HepG2 (cell line): ENCODE results near the gene TCF7L2. TPM values are rescaled to one million over a fixed set of nuclear protein-coding genes. Genes with fewer than 3 reads are reported as not detected.

Experiments
- CBX5 ChIP-seq: sonication (generic); formaldehyde crosslinking; IDR thresholded peaks from 2 replicates; pipeline ENCODE4 v1.4.0; 2020; ENCODE audit warnings: missing genetic modification reagents, borderline replicate concordance
- ZBTB46 ChIP-seq: sonication (generic); formaldehyde crosslinking; IDR thresholded peaks from 2 replicates; pipeline ENCODE4 v1.4.0; 2020; ENCODE audit warnings: mild to moderate bottlenecking, missing genetic modification reagents, borderline replicate concordance
- ZNF646 ChIP-seq: sonication (generic); formaldehyde crosslinking; IDR thresholded peaks from 2 replicates; pipeline ENCODE4 v1.9.0; 2021; ENCODE audit warnings: mild to moderate bottlenecking, missing genetic modification reagents
- ZNF703 ChIP-seq: sonication (generic); formaldehyde crosslinking; IDR thresholded peaks from 2 replicates; pipeline ENCODE4 v1.5.1; 2020; ENCODE audit warnings: missing genetic modification reagents, mild to moderate bottlenecking, moderate library complexity, borderline replicate concordance
- polyA plus RNA-seq, 8 experiments: library from polyadenylated mRNA; depleted of rRNA in 3 of 8; stranded (reverse) in 7 of 8; unstranded in 1 of 8; fragments of >200 nt; fragmentation: Illumina TruSeq in 4 of 8; extraction: Trizol in 4 of 8; gene quantifications; 2 replicates each; pipeline versions ENCODE4 v1.2.1 to v1.2.3, GENCODE V29; 2011 to 2016; ENCODE audit warnings: low read depth in 4 of 8, missing spikeins in 1 of 8, mixed read lengths in 1 of 8; ENCODE audit not compliant: insufficient read depth in 1 of 8
- total RNA-seq, 5 experiments: library from RNA; depleted of rRNA; stranded (reverse); fragments of >200 nt; fragmentation: Illumina TruSeq; extraction: Trizol; gene quantifications; 2 replicates each; pipeline ENCODE4 v1.2.3, GENCODE V29; 2016; ENCODE audit warnings: low read depth in 1 of 5

TCF7L2 gene
- total and polyA plus RNA-seq, 2 of the 13 experiments (the other 11 are each of a cell fraction or from before 2014, with no cell fraction given) = 3.9 to 13.7 TPM

- TF ChIP-seq ZNF646 (no peak), CBX5 (CRISPR knock-in tag) (no peak), ZNF703 (CRISPR knock-in tag) (no peak), ZBTB46 (no peak)
- TF ChIP-seq, all 625 proteins: peak for 0
Measured at GRCh38 chr10:113169111-113169510, 219.1 kb downstream of the TCF7L2 start (continued).
